ENCODE data around the gene AHCYL2.

AHCYL2 gene

DNA sequence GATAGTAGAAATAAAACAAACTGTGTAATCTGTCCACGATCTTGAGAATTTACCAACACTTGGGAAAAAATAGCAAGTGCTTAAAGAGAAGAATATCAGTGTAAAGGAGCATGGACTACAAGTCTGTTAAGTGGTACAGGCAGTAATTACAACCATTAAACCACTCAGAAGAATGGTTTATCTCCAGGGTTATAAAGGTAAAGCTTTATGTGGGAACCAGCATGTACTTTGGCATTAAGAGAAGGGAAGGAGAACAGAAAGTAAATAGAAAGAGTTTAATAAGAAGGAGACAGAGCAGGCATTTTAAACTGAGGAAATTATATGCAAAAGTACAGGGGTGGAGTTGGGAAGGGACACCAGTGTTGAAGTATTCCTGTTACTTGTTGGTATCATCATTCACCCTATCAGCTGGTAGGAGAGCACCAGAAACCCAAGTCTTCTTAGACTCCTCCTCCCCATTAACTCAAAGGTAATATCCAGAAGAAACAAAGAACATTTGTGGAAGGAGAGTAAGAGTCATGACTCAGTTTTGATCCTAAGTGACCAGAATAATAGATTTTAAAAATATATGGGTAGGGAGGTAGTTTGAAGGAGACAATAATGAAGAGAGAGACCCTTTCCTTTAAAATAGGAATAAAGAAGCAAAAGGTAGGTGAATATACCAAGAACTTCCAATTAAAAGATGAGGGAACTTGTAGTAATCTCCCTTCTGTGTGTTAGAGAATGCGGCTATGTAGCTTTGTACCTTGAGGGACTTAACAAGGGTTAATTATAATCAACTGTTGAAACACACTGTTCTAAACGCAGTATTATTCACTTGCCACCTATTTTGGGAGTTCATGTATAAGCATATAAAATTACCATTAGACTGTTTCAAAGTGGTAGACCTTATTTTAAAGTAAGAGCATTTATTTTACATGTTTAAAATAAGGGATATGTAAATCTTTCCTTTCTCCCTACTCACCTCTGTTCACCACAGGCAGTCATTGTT is 117.3 kb downstream of the AHCYL2 start:
- Histone ChIP-seq H3K4me3 (replicated peaks; ENCODE audit: insufficient read depth, low read length) (no peak overlapping the region), H3K27me3 (ENCODE audit: insufficient read depth, poor library complexity, severe bottlenecking) (no peaks in the 10 kb centered on the region), H3K27ac (replicated peaks) (no peak overlapping the region)
- TF ChIP-seq SPI1 (IDR thresholded peaks at IDR 0.05; ENCODE audit: borderline replicate concordance, low read depth) (no peak), POLR2AphosphoS5 (IDR thresholded peaks at IDR 0.05; ENCODE audit: low read depth) (no peak), GABPA (IDR thresholded peaks at IDR 0.05; ENCODE audit: low read depth) (no peak), REST (IDR thresholded peaks at IDR 0.05; ENCODE audit: insufficient replicate concordance, low read depth) (no peak)
- DNase-seq (ENCODE audit: low read depth in 1 of 2, low spot score in 1 of 2), result no peak

- peak in 1 of 2 experiments; percentile 23 for DNase-seq (ENCODE audit: low read depth in 1 of 2, low spot score in 1 of 2)
- Histone ChIP-seq H3K27ac (replicated peaks) (no peak overlapping the region), H3K27me3 (ENCODE audit: insufficient read depth, poor library complexity, severe bottlenecking) (no peaks in the 10 kb centered on the region), H3K4me3 (replicated peaks; ENCODE audit: insufficient read depth, low read length) (no peak overlapping the region)
- no peak for TF ChIP-seq REST (IDR thresholded peaks at IDR 0.05; ENCODE audit: insufficient replicate concordance, low read depth)
- peak; percentile 46 for TF ChIP-seq CTCF (IDR thresholded peaks at IDR 0.05; ENCODE audit: insufficient read depth, low read length)
Measured at GRCh38 chr7:129343099-129343700, 118.4 kb downstream of the AHCYL2 start.

DNA sequence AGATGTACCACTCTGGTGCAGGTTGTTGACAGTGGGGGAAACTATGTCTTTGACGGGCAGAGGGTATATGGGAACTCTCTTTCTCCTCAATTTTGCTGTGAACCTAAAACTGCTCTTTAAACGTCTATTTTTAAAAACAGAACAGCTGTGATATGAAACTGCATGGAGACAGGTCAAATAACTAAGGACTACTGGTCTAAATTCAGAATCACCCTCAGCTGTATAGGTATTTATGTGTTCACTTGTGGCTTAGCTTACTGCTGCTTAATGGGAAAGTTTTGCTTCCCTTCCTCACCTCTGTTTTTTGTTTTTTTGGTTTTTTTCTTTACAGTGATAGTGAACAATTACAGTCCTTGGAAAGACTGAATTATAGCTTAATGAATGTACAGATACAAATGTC is 122.5 kb downstream of the AHCYL2 start:
- Histone ChIP-seq H3K27ac (replicated peaks) (no peak overlapping the region), H3K4me3 (replicated peaks; ENCODE audit: insufficient read depth, low read length) (no peak overlapping the region), H3K27me3 (ENCODE audit: insufficient read depth, poor library complexity, severe bottlenecking) (no peaks in the 10 kb centered on the region)
- no peak for DNase-seq (ENCODE audit: low read depth in 1 of 2, low spot score in 1 of 2)
- TF ChIP-seq SPI1 (IDR thresholded peaks at IDR 0.05; ENCODE audit: borderline replicate concordance, low read depth) (no peak), GABPA (IDR thresholded peaks at IDR 0.05; ENCODE audit: low read depth) (no peak), CTCF (IDR thresholded peaks at IDR 0.05; ENCODE audit: insufficient read depth, low read length) (no peak), POLR2AphosphoS5 (IDR thresholded peaks at IDR 0.05; ENCODE audit: low read depth) (no peak), REST (IDR thresholded peaks at IDR 0.05; ENCODE audit: insufficient replicate concordance, low read depth) (no peak)
